Subcutaneous adipose tissue (tissue), 4 donors: Measurements from ENCODE around the gene NKAIN4. TPM values are rescaled to one million over a fixed set of nuclear protein-coding genes. Genes with fewer than 3 reads are reported as not detected.

ENCODE experiments used
- total RNA-seq, 4 donors: library from RNA; depleted of rRNA; stranded (reverse); fragments of >200 nt; gene quantifications; one replicate each; pipeline ENCODE4 v1.1.0, GENCODE V29; 2016
- TF ChIP-seq, protein P1 (sequence below): fragments of 450-650 bp; IDR thresholded peaks from one replicate; pipeline ENCODE4 v1.5.1; 2016; ENCODE audit warnings: low read depth, mild to moderate bottlenecking, control low read depth, antibody characterized with exemption, moderate library complexity

Gene NKAIN4
- total RNA-seq, 4 donors from 2014 or later: not detected

DNA sequence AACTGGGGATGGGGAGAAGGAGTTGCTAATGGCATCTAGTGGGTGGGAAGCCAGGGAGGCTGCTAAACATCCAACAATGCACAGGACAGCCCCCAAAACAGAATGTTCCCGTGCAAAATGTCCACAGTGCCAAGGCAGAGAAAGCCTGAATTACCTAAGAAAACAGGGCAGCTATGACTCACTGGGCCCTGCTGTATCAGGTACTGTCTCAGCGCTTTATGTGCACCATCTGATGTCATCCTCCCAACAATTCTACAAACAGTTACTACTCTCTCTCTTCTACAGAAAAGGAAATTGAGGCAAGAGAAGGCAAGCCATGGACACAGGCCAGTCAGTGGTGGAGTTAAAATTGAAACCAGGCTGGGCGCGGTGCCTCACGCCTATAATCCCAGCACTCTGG is 41.5 kb downstream of the NKAIN4 start:
- TF ChIP-seq, protein P1, sequence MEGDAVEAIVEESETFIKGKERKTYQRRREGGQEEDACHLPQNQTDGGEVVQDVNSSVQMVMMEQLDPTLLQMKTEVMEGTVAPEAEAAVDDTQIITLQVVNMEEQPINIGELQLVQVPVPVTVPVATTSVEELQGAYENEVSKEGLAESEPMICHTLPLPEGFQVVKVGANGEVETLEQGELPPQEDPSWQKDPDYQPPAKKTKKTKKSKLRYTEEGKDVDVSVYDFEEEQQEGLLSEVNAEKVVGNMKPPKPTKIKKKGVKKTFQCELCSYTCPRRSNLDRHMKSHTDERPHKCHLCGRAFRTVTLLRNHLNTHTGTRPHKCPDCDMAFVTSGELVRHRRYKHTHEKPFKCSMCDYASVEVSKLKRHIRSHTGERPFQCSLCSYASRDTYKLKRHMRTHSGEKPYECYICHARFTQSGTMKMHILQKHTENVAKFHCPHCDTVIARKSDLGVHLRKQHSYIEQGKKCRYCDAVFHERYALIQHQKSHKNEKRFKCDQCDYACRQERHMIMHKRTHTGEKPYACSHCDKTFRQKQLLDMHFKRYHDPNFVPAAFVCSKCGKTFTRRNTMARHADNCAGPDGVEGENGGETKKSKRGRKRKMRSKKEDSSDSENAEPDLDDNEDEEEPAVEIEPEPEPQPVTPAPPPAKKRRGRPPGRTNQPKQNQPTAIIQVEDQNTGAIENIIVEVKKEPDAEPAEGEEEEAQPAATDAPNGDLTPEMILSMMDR: no peak

DNA sequence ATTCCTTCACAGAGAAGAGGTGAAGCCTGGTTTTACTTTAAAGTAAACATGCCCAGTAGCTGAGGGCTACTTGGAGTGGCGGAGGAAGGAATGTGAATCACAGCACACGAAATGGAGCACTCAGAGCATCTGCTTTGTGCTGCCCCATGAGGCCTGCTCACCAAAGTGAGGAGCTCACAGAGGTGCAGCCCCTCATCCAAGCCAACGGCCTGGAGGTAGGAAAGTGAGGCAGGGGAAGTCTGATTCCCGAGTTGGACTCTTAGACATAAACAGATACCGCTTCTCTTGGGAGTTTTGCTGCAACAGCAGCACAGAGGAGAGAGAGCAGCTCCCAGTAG is 41.9 kb downstream of the NKAIN4 start:
- TF ChIP-seq, protein P1: no peak

GRCh38 chr20:63210011-63210605 is 44.2 kb downstream of the NKAIN4 start:
- TF ChIP-seq, protein P1: no peak

DNA sequence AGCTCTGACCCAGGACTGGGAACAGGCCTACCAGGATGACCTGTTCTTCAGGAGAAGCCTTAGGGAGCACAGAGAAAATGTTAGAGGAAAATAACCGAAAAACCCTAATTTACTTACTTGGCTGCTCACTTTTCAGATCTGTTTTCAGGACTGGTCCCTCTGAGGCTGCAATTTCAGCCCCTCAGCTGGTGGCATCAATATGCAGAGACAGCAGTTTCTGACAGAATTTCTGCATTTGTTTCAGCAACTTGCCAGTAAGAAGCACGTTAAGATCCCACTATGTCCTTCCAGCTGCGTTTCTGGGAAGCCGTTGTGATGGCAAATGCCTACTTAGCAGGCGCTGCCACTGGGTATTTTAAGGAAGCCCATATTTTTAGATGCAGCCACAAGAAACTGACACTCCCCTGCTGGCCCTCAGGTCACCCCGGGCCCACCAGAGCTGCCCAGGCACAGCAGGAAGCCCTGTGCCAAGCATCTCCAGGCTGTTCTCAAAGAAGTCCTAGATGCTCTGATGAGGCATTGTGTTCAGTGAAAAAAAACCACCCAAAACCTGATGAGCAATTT is 45.8 kb downstream of the NKAIN4 start:
- TF ChIP-seq, protein P1: no peak

GRCh38 chr20:63206878-63207277 is 47.4 kb downstream of the NKAIN4 start:
- TF ChIP-seq, protein P1: no peak

GRCh38 chr20:63205896-63206295 is 48.4 kb downstream of the NKAIN4 start:
- TF ChIP-seq, protein P1: no peak

- TF ChIP-seq, protein P1: no peak
These were observed 49.9 kb downstream of the NKAIN4 start for GRCh38 chr20:63204362-63204761.
